CD4-positive, alpha-beta T cell treated with Interleukin-15 for 1 hour (primary cell): Measurements from ENCODE around the gene TEKTIP1.

Experiments used
- DNase-seq: peaks from one replicate; pipeline ENCODE4 v3.0.0-alpha.2; 2020

Gene TEKTIP1

GRCh38 chr19:3586707-3587346, 47.9 kb downstream of the TEKTIP1 start:
- DNase-seq, result no peak

GRCh38 chr19:3589439-3589838, 50.5 kb downstream of the TEKTIP1 start:
- no peak for DNase-seq

GRCh38 chr19:3589949-3590348, 51.0 kb downstream of the TEKTIP1 start:
- no peak for DNase-seq

DNA sequence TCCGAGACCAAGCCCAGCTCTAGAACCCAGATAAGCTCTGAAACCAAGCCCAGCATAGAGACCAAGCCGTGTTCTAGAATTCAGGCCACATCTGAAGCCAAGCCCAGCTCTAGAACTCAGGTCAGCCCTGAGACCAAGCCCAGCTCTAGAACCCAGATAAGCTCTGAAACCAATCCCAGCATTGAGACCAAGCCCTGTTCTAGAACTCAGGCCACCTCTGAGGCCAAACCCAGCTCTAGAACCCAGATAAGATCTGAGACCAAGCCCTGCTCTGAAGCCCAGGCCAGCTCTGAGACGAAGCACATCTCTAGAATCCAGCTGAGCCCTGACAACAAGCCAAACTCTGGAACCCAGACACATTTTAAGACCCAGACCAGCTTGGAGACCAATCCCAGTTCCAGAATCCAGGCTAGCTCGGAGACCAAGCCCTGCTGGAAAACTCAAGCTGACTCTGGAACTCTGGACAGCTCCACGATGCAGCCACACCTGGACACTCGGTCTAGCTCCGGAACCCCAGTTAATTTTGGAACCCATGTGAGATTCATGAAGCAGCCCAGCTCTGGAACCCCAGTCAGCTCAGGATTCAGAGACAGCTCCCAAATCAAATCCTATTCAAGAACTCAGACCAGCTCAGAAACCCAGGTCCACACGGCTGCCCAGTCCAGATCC, 52.2 kb downstream of the TEKTIP1 start:
- DNase-seq, result no peak

DNA sequence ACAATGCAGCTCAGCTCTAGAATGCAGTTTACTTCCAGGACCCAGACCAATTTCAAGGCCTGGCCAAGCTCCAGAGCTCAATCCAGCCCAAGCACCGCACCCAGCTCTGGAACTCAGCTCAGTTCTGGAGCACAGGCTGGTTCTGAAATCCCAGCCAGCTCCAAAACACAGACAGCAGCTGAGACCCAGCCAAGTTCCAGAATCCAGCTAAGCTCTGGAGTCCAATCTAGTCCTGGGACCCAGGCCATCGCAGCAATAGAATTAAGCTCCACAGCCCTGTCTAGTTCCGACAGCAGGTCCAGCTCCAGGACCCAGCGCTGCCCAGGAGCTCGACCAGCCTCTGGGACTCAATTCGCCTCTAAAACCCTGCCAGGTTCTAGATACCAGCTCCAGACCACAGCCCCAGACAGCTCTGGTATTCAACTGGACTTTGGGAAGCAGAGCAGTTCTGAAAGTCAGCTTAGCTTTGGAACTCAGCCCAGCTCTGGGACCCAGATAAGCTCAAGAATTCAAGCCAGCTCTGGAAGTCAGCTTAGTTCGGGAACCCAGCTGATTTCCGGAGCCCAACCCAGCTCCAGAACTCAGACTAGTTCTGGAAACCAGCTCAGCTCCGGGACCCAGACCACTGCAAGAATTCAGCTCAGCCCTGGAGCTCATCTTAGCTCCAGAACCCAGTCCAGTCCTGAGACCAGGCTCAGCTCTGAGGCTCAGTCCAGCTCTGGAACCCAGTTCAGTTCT, 53.1 kb downstream of the TEKTIP1 start:
- no peak for DNase-seq

DNA sequence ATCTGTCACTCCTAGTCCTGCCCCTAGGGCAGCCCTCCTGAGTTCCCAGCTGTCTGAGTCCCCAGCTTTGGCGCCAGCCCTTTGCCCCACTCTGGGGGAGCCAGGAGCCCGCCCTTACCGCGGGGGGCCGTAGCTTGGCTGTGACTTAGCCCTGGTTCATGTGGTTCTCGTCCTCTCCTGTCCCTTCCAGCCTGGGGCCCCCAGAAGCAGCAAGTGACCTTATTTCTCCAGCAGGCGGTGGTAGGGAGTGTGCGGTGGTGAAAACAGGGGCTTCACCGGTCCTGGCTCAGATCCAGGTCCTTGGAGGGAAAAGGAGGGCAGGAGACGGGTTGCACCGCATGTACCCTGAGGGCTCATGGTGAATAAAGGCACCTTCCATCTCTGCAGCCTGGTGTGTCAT, 54.2 kb downstream of the TEKTIP1 start:
- DNase-seq, result no peak
